NB4 (cell line): ENCODE data around the gene MAPK1.
"Not testable (repeated sequence)": the region's sequence is repeated elsewhere in the genome, so short reads cannot be mapped to it uniquely, and the experiment has no call there.

Source experiments
- MYC ChIP-seq: IDR thresholded peaks from 2 replicates; pipeline ENCODE4 v1.6.1; 2011; ENCODE audit warnings: low read depth, low read length
- POLR2A ChIP-seq: IDR thresholded peaks from 2 replicates; pipeline ENCODE4 v1.6.1; 2011; ENCODE audit warnings: mild to moderate bottlenecking; ENCODE audit not compliant: insufficient read length; ENCODE audit errors: extremely low read depth
- TF ChIP-seq, protein P1 (sequence below): IDR thresholded peaks from 2 replicates; pipeline ENCODE4 v1.6.1; 2011; ENCODE audit warnings: low read depth, low read length
- TF ChIP-seq, protein P2 (sequence below): IDR thresholded peaks from one replicate; pipeline ENCODE4 v1.5.1; 2012; ENCODE audit warnings: low read depth, low read length

DNA sequence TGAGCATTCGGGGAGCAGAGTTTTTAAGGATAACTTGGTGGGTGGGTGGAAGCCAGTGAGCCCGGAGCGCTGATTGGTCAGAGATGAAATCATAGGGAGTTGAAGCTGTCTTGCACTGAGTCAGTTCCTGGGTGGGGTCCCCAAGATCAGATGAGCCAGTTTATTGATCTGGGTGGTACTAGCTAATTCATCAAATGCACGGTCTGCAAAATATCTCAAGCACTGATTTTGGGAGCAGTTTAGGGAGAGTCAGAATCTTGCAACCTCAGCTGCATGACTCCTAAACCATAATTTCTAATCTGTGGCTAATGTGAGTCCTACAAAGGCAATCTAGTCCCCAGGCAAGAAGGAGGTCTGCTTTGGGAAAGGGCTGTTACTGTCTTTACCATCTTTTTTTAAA lies 42.9 kb upstream of the MAPK1 start:
- TF ChIP-seq, protein P1, sequence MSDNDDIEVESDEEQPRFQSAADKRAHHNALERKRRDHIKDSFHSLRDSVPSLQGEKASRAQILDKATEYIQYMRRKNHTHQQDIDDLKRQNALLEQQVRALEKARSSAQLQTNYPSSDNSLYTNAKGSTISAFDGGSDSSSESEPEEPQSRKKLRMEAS: not testable (repeated sequence)
- TF ChIP-seq, protein P2, sequence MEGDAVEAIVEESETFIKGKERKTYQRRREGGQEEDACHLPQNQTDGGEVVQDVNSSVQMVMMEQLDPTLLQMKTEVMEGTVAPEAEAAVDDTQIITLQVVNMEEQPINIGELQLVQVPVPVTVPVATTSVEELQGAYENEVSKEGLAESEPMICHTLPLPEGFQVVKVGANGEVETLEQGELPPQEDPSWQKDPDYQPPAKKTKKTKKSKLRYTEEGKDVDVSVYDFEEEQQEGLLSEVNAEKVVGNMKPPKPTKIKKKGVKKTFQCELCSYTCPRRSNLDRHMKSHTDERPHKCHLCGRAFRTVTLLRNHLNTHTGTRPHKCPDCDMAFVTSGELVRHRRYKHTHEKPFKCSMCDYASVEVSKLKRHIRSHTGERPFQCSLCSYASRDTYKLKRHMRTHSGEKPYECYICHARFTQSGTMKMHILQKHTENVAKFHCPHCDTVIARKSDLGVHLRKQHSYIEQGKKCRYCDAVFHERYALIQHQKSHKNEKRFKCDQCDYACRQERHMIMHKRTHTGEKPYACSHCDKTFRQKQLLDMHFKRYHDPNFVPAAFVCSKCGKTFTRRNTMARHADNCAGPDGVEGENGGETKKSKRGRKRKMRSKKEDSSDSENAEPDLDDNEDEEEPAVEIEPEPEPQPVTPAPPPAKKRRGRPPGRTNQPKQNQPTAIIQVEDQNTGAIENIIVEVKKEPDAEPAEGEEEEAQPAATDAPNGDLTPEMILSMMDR: not testable (repeated sequence)
- TF ChIP-seq POLR2A, MYC: not testable (repeated sequence)
